CD14-positive monocyte (primary cell): Measurements from ENCODE around the gene ALS2CL. TPM values are rescaled to one million over a fixed set of nuclear protein-coding genes. Genes with fewer than 3 reads are reported as not detected.

ENCODE experiments used
- DNase-seq, 3 donors: peaks; one replicate each; pipeline ENCODE4 v3.0.0-alpha.2; 2011 to 2022
- H2AFZ ChIP-seq: 2 replicates; pipeline ENCODE4 v1.6.0; 2012; ENCODE audit warnings: mild to moderate bottlenecking, low read depth, low read length, inconsistent platforms; ENCODE audit not compliant: insufficient read depth, poor library complexity, severe bottlenecking
- H3K27ac ChIP-seq, 2 donors: 1 replicate in 1 of 2; 2 replicates in 1 of 2; pipeline ENCODE4 v1.5.1; 2012 to 2013; ENCODE audit warnings: low read length in 2 of 2, control low read depth in 1 of 2, inconsistent platforms in 1 of 2, low read depth in 1 of 2, mild to moderate bottlenecking in 1 of 2
- H3K27me3 ChIP-seq, 2 donors: one replicate each; pipeline versions ENCODE4 v1.6.0 to v1.6.1; 2011 to 2013; ENCODE audit warnings: low read length in 2 of 2; ENCODE audit not compliant: control insufficient read depth in 2 of 2, insufficient read depth in 2 of 2
- H3K36me3 ChIP-seq, 2 donors: replicated peaks in 1 of 2; 1 replicate in 1 of 2; 2 replicates in 1 of 2; pipeline versions ENCODE4 v1.5.1 to v1.6.1; 2012 to 2013; ENCODE audit warnings: low read length in 2 of 2, control low read depth in 1 of 2, inconsistent platforms in 1 of 2, mild to moderate bottlenecking in 1 of 2; ENCODE audit not compliant: insufficient read depth in 2 of 2, control insufficient read depth in 1 of 2
- H3K4me1 ChIP-seq, 2 donors: 1 replicate in 1 of 2; 2 replicates in 1 of 2; pipeline versions ENCODE4 v1.5.1 to v1.6.1; 2012 to 2013; ENCODE audit warnings: low read length in 2 of 2, control low read depth in 1 of 2, inconsistent platforms in 1 of 2, mild to moderate bottlenecking in 1 of 2, moderate library complexity in 1 of 2; ENCODE audit not compliant: insufficient read depth in 2 of 2, control insufficient read depth in 1 of 2
- H3K4me2 ChIP-seq: replicated peaks from 2 replicates; pipeline ENCODE3; 2012; ENCODE audit warnings: low read length, moderate library complexity, mild to moderate bottlenecking; ENCODE audit not compliant: poor library complexity, severe bottlenecking; ENCODE audit errors: extremely low read depth
- H3K4me3 ChIP-seq, 3 experiments: fragments of 200-600 bp in 1 of 3; sonication (generic) in 1 of 3; replicated peaks in 1 of 3; 1 replicate in 2 of 3; 2 replicates in 1 of 3; pipeline ENCODE4 v1.5.1; 2011 to 2013; ENCODE audit warnings: low read length in 3 of 3, mild to moderate bottlenecking in 3 of 3, control low read depth in 2 of 3, low read depth in 2 of 3, inconsistent platforms in 1 of 3, moderate library complexity in 1 of 3
- H3K79me2 ChIP-seq: 2 replicates; pipeline ENCODE4 v1.6.0; 2012; ENCODE audit warnings: mild to moderate bottlenecking, control low read depth, inconsistent platforms, low read length, moderate library complexity; ENCODE audit not compliant: insufficient read depth
- H3K9ac ChIP-seq: 2 replicates; pipeline ENCODE4 v1.6.0; 2017; ENCODE audit warnings: low read length, mild to moderate bottlenecking; ENCODE audit not compliant: insufficient read depth, poor library complexity, severe bottlenecking
- H3K9me3 ChIP-seq, 2 donors: replicated peaks in 1 of 2; 1 replicate in 1 of 2; 2 replicates in 1 of 2; pipeline versions ENCODE4 v1.5.1 to v1.6.1; 2012 to 2013; ENCODE audit warnings: low read length in 2 of 2, control low read depth in 1 of 2; ENCODE audit not compliant: control insufficient read depth in 1 of 2, insufficient read depth in 1 of 2
- H4K20me1 ChIP-seq: 2 replicates; pipeline ENCODE4 v1.6.0; 2012; ENCODE audit warnings: mild to moderate bottlenecking, low read length, control low read depth, moderate library complexity; ENCODE audit not compliant: insufficient read depth
- H3K27ac Mint-ChIP-seq, 7 donors: one replicate each; pipeline ENCODE4 v1.8.0; 2020; ENCODE audit warnings: mild to moderate bottlenecking in 7 of 7, mixed read lengths in 7 of 7, moderate library complexity in 6 of 7, inconsistent platforms in 2 of 7
- H3K27me3 Mint-ChIP-seq, 3 donors: one replicate each; pipeline ENCODE4 v1.8.0; 2021 to 2022; ENCODE audit warnings: low read depth in 3 of 3, mild to moderate bottlenecking in 3 of 3, mixed read lengths in 3 of 3, moderate library complexity in 3 of 3, inconsistent platforms in 1 of 3
- H3K36me3 Mint-ChIP-seq, 2 donors: one replicate each; pipeline ENCODE4 v1.8.0; 2020; ENCODE audit warnings: mixed read lengths in 2 of 2, inconsistent platforms in 1 of 2, mild to moderate bottlenecking in 1 of 2
- H3K4me1 Mint-ChIP-seq: one replicate; pipeline ENCODE4 v1.8.0; 2020; ENCODE audit warnings: mild to moderate bottlenecking, mixed read lengths
- H3K4me3 Mint-ChIP-seq, 2 donors: one replicate each; pipeline ENCODE4 v1.8.0; 2020; ENCODE audit warnings: mild to moderate bottlenecking in 2 of 2, mixed read lengths in 2 of 2, moderate library complexity in 1 of 2
- H3K9me3 Mint-ChIP-seq, 7 donors: one replicate each; pipeline ENCODE4 v1.8.0; 2020 to 2022; ENCODE audit warnings: mixed read lengths in 7 of 7, mild to moderate bottlenecking in 6 of 7, moderate library complexity in 6 of 7, inconsistent platforms in 2 of 7
- WGBS: methylation state at CpG from one replicate; pipeline ENCODE4 v1.1.5; 2013; ENCODE audit warnings: missing lambda C conversion rate; ENCODE audit not compliant: insufficient coverage; 5-methylcytosine and 5-hydroxymethylcytosine counted together
- intact Hi-C, 2 donors: fragments of 100-400 bp; cut with micrococcal nuclease; formaldehyde crosslinking; loops; one replicate each; pipeline versions ENCODE4 v1.15.0 to v1.15.1; 2023
- polyA plus RNA-seq, 3 donors: library from polyadenylated mRNA; depleted of rRNA in 1 of 3; unstranded in 2 of 3; stranded (reverse) in 1 of 3; fragments of 300-500 nt in 2 of 3; fragments of >200 nt in 1 of 3; fragmentation: Illumina TruSeq in 2 of 3; gene quantifications; 1 replicate in 2 of 3; 2 replicates in 1 of 3; pipeline ENCODE4 v1.2.3, GENCODE V29; 2012 to 2021
- TF ChIP-seq, protein P1 (sequence below): fragments of 200-600 bp; IDR thresholded peaks from one replicate; pipeline ENCODE4 v1.8.0; 2022; ENCODE audit warnings: antibody characterized with exemption, mild to moderate bottlenecking

Gene ALS2CL
- polyA plus RNA-seq, 3 donors: 0.38 to 5.7 (median 0.55) TPM

- H3K4me3 Mint-ChIP-seq: no peak overlapping the region
- Histone ChIP-seq H3K4me3 (no peak overlapping the region), H3K27me3 (peaks cover 0 to 2% of the 10 kb centered on the region in 2 donors), H4K20me1 (no peaks in the 10 kb centered on the region), H3K4me1 (no peaks in the 10 kb centered on the region), H3K79me2 (no peaks in the 10 kb centered on the region), H3K4me2 (no peak overlapping the region), H3K9ac (no peak overlapping the region), H2AFZ (no peak overlapping the region), H3K9me3 (no peaks in the 10 kb centered on the region), H3K36me3 (no peaks in the 10 kb centered on the region), H3K27ac (no peak overlapping the region)
- intact Hi-C loops: no loop called here
- no peaks in the 10 kb centered on the region for H3K36me3 Mint-ChIP-seq
- 97% methylated on average over 3 of the region's 4 CpGs for WGBS
- DNase-seq: no peak
- H3K4me1 Mint-ChIP-seq: no peaks in the 10 kb centered on the region
- peaks cover 0 to 3% (median 0%) of the 10 kb centered on the region in 7 donors for H3K9me3 Mint-ChIP-seq
- H3K27me3 Mint-ChIP-seq: peaks cover 3 to 13% (median 8%) of the 10 kb centered on the region in 3 donors
- no peak overlapping the region for H3K27ac Mint-ChIP-seq
- TF ChIP-seq, protein P1, sequence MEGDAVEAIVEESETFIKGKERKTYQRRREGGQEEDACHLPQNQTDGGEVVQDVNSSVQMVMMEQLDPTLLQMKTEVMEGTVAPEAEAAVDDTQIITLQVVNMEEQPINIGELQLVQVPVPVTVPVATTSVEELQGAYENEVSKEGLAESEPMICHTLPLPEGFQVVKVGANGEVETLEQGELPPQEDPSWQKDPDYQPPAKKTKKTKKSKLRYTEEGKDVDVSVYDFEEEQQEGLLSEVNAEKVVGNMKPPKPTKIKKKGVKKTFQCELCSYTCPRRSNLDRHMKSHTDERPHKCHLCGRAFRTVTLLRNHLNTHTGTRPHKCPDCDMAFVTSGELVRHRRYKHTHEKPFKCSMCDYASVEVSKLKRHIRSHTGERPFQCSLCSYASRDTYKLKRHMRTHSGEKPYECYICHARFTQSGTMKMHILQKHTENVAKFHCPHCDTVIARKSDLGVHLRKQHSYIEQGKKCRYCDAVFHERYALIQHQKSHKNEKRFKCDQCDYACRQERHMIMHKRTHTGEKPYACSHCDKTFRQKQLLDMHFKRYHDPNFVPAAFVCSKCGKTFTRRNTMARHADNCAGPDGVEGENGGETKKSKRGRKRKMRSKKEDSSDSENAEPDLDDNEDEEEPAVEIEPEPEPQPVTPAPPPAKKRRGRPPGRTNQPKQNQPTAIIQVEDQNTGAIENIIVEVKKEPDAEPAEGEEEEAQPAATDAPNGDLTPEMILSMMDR: no peak
These were observed 41.3 kb upstream of the ALS2CL start for GRCh38 chr3:46734773-46735172.

DNA sequence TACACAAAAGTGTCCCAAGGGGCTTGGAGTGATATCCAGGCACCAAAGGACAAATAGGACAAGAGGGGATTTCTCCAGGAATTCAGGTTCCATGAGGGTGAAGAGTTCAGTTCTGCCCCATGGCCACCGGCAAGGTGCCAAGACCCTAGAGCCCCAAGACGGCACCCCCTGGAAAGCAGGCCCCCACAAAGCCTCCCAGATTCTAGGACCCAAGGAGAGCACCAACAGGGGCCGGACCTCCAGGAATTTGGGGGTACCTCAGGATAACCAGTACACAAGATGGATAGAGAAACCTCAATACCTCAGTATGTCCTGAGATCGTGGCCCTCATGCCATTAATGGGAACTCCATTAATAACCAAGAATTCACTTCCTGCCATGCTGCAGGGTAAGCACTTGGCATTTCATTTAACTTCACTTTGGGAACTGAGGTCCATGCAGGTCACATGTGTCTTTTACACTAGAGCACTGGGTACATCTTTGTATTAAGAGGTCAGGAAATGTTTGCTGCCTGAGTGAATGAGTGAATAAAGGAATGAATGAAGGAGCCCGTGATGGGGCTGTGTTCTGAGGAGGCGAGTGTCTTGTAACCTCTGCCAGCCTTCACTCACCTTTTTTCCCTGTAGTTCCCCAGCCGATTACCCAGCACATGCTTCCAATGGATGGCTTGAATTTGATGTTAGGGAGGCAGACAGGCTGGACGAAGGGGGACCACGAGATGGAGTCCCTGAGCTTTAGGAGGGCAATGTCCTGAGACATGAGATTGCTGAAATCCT lies 39.7 kb upstream of the ALS2CL start:
- TF ChIP-seq, protein P1: no peak
- H4K20me1 ChIP-seq: no peaks in the 10 kb centered on the region
- Mint-ChIP-seq H3K36me3 (no peaks in the 10 kb centered on the region), H3K9me3 (no peaks in the 10 kb centered on the region), H3K4me1 (no peaks in the 10 kb centered on the region), H3K27ac (no peak overlapping the region), H3K27me3 (peaks cover 4 to 15% (median 8%) of the 10 kb centered on the region in 3 donors), H3K4me3 (no peak overlapping the region)
- no peak overlapping the region for H3K4me3 ChIP-seq
- H3K4me1 ChIP-seq: no peaks in the 10 kb centered on the region
- 86% methylated on average over 3 of the region's 9 CpGs for WGBS
- H3K4me2 ChIP-seq: no peak overlapping the region
- no peaks in the 10 kb centered on the region for H3K9me3 ChIP-seq
- no peaks in the 10 kb centered on the region for H3K79me2 ChIP-seq
- H2AFZ ChIP-seq: no peak overlapping the region
- H3K36me3 ChIP-seq: no peaks in the 10 kb centered on the region
- no peak for DNase-seq
- intact Hi-C loops: no loop called here
- no peak overlapping the region for H3K9ac ChIP-seq
- peaks cover 2 to 3% of the 10 kb centered on the region in 2 donors for H3K27me3 ChIP-seq
- H3K27ac ChIP-seq: no peak overlapping the region
